GM19035 (cell line): ENCODE data around the gene LEKR1.
A peak's percentile ranks its signal among the peaks of the same experiment; 100 is the strongest.
"Not testable (repeated sequence)": the region's sequence is repeated elsewhere in the genome, so short reads cannot be mapped to it uniquely, and the experiment has no call there.

ENCODE experiments used
- ATAC-seq: cut with Tn5 transposase; IDR thresholded peaks from one replicate; pipeline ENCODE4 v1.9.1; 2021; ENCODE audit not compliant: unreplicated experiment

The LEKR1 gene

DNA sequence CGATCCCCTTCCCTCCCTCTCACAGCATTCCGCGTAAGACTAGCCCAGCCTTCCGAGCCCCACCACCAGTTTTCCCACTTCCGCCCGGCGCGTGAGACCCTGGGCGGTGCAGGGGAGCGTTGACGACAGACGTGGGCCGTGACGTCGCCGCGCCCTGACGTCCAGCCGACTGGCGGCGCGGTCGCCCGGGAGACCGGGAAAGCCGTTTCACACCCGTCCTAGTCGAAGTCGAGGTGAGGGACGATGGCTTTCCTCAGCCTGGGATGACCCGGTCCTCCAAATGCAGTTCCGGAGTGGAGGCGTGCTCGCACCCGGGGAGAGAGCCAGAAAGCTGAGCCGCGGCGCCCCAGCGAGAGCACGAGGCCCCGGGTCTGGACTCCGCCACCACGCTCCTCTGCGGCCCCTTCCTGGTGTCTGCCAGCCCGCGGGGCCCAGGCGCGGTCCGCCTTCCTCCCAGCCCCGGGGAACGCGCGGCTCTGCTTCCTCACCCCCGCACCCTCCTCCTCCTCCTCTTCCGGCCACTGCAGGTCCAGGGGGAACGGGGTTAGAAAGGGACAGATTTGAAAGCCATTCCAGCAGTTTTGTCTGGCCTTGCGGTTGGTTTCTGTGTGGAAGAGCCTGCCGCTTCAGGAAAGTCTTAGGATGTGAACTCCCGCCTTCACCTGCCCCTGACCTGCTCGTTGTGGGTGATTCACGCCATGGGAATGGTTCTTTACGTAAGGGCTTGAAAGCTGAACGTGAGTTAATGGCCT lies at the start of gene LEKR1:
TSS of gene LEKR1 (plus strand) at position 210 of the 752 bp plus-strand sequence. CDS start 2,977 bp downstream, outside the sequence.
- peak; percentile 88 for ATAC-seq

GRCh38 chr3:156776871-156777270 lies 49.3 kb upstream of the LEKR1 start:
- no peak for ATAC-seq

DNA sequence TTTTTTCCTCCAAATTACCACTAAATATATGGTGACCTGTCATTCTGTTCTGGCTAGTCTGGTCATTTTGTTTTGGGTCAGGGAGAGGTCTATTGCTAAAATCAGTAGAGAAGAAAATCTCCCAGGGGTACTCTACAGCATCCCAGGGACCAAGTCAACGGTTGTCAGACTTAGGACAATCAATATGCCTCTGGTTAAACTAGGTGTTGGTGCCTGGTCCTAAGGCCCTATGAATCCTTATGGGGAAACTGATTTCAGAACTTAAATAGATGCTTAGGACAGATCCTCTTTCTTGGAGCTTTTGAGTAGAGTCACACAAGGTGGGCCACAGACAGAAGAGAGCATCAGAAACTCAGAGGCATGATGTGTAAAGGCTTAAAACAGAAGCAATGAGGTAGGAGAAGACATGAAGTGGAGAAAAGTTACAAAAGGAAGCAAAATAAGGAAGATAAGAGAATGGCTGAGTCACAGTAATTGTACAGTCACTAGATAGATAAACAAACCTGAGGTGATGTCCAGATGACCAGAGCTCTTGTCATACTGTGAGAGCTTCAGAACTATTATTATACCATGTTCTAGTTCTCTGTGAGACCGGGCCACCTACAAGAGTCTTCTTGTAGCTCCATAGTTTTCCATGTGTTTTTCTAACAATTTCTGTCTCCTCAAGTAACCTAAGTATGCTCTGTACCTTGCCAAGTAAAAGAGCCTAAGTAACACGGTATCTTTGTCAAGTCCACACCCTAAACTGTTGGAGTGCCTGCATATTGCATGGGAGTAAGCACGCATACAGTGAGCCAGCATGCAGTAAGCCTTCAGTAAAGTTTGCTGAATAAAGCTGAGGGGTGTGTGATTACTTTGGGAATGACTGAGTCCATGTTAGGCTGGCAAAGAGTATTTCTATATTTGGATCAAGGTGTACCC lies 44.6 kb upstream of the LEKR1 start:
- ATAC-seq: no peak

GRCh38 chr3:156782319-156782718 lies 43.8 kb upstream of the LEKR1 start:
- no peak for ATAC-seq

GRCh38 chr3:156782921-156783320 lies 43.2 kb upstream of the LEKR1 start:
- no peak for ATAC-seq

DNA sequence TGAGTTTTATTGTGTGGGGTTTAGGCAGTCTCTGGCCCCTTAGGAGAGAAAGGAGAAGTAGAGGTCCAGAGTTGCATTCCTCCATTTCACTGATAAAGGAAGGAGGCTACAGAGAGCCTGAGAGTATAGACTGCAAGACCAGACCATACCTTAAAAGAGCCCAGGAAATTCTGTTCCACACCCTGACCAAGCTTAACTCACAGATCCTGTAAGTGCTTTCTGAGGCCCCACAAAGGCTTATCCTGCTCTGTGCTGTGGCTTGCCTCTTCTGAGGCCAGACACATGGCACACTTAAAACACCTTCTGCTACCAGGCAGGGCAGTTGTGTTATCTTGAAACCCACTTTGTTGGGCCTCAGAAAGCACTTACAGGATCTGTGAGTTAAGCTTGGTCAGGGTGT lies 39.2 kb upstream of the LEKR1 start:
- ATAC-seq: no peak

DNA sequence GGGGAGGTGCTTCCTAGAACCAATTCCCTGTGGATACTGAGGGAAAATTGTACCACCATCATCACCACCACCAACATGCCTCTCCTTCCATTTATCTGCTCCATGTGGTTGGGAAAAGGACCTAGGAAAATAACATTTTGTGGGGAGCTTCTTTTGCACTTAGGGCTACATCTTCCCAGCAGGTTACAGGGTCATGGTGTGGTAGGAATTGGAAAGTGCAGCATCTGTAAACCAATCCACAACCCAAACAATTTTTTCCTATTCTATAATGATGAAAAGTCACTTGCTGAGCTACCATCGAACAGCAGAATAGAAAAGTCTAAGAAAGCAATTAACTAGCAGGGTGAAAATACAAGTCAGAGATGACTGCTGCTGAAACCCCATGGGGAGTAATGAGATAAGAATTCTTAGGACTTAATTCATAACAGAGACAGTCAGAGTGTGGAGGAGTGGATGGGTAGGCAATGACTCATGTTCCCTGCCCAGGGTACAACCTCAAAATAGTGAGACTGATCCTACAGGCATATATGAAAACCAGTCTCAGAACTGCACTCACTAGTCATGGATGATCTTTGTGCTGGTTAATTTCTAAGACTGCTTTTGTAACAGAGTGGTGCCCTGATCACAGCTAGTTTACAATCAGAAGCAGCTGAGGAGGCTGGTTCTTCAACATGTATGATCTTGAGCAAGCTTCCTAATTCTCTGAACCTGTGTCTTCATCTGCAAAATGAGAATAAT lies 38.1 kb upstream of the LEKR1 start:
- ATAC-seq: peak; percentile 64

GRCh38 chr3:156788846-156789245 lies 37.3 kb upstream of the LEKR1 start:
- no peak for ATAC-seq

- no peak for ATAC-seq
Measured at GRCh38 chr3:156790156-156790555, 36.0 kb upstream of the LEKR1 start.

DNA sequence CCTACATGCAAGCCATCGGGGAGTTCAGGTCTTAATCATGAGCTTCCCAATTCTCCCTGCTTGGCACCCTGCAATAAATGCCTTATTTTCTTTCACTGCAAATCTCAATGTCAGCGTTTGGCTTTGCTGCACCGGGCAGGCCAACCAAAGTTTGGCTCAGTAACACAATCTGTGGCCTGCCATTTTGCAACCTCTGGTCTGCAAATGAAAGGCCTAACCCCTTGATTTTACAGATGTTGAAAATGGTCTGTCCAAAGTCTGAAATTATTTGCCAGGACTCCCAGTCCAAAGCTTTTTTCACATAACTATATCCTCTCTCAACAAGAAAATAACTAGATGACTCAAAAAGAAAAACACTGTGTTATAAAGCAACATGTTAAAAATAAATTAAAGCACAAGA lies 34.0 kb upstream of the LEKR1 start:
- ATAC-seq: no peak

DNA sequence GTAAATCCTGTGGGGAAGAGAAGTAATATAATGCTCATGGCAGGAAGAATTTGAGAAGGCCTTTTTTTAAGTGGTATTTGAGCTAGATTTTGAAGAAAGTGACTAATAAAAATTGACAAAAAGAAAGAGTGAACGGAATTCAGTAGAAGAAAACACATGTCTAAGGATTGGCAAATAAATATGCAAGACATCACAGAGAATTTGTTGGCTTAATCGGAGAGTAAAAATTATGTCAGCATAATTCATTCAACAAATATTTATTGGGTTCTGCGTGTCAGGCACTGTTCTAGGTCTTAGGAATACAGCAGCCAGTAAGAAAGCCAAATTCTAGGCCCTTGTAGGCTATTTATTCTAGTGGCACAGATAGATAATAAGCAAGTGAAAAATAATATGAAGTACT lies 33.6 kb upstream of the LEKR1 start:
- ATAC-seq: no peak

DNA sequence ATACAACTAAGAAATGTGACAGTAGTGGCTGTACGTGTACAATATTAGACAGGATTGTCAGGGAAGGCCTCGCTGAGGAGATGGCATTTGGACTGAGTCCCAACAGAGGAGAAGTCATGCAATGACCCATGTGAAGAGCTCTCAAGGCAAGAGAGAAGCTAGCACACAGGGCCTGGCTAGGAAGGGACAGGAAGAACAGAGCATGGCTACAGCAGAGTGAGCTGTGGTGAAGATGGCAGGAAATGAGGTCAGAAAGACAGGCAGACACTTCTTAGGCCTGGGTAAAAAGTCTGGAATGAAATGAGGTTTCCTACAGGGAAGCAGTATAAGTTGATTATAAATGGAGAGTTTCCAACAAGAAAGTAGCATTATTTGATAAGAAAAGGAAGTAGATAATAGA lies 33.2 kb upstream of the LEKR1 start:
- no peak for ATAC-seq

GRCh38 chr3:156793400-156793799 lies 32.8 kb upstream of the LEKR1 start:
- ATAC-seq: no peak

DNA sequence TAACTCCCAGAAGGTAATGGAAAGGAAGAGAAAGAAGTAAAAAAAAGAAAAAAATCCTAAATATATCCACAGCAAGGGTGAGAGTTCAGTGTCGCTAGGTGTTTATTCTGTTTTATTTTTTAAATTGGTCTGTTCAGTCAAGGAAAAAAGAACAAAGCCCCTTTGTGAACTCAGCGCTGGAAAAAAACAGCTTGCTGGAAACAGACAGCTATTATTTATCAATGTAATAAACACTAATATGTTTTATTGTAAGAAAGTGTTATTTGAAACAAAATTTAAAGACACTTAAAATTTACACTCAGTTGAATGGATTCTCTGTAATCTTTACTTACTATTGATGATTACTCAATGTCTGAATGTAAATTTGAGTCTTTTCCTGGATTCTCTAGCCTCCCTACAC lies 32.3 kb upstream of the LEKR1 start:
- ATAC-seq: no peak

DNA sequence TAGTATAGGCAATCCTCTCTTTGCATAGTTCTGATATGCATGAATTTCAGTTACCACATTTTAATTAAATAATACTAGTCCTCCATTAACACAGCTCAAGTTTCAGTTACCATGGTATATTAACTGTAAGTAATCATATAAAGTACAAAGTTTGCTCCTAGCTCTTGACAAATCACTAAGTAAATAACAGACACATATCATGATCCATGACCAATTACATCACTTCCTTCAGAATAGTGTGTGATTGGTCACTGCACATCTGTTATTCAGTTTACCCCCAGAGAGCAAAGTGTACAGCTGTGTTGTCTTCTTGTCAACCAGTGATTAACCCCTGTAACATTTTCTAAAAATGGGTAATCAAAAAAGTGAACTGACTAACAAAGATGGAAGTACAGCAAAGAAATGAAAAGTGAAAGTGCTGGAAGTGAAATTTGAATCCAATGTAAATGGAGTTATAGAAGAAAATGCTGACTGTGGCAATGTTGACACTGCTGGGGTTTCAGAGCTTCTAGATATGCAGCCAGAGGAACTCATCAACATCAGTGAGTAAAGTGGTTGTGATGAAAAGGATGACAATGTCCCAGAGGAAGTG lies 30.2 kb upstream of the LEKR1 start:
- no peak for ATAC-seq

DNA sequence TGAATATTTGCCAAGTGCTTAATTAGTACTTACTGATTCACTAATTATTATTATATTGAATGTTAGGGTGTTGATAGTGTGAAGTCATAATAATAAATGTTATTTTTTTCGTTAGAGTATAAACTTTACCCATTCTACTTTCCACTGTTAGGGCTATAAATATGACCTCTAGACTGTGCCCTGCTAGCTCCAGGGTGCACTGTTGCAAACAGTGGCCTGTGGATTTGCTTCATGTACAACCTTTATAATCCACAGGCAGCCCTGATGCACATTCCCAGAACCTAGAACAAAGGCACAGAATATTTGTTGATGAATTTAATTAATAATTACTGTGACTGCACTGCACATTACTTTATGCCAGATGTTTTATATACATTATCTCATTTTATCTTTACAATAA lies 28.8 kb upstream of the LEKR1 start:
- no peak for ATAC-seq

DNA sequence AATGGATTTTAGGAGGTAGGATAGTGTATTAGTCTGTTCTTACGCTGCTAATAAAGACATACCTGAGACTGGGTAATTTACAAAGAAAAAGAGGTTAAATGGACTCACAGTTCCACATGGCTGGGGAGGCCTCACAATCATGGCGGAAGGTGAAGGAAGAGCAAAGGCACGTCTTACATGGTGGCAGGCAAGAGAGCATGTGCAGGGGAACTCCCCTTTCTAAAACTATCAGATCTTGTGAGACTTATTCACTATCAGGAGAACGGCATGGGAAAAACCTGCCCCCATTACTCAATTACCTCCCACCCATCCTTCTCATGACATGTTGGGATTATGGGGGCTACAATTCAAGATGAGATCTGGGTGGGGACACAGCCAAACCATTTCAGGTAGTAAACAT lies 25.9 kb upstream of the LEKR1 start:
- not testable (repeated sequence) for ATAC-seq

DNA sequence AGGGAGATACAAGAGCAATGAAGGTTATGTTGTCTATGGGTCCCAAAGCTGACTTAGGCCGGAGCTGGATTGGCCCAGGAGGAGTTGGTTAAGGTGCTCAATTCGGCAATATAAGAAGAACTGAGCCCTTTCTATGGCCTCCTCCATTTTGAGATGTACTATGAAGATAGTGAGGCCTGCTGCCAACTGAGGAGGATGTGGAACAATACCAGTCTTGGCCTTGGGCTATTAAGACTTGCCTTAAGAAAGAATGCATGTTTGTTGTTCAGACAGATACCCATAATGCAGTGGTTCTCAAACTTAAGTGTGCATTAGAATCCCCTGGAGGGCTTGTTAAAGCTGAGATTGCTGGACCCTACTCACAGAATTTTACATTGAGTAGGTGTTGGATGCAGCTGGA lies 24.4 kb upstream of the LEKR1 start:
- ATAC-seq: no peak

GRCh38 chr3:156802821-156803606 lies 23.1 kb upstream of the LEKR1 start:
- ATAC-seq: no peak
